H1 (cell line): ENCODE results near the gene BRD8. TPM values are rescaled to one million over a fixed set of nuclear protein-coding genes. Genes with fewer than 3 reads are reported as not detected.

ENCODE experiments used
- CHD2 ChIP-seq: IDR thresholded peaks from 2 replicates; pipeline ENCODE4 v1.6.1; 2012; ENCODE audit warnings: low read length, improper control_type of control experiment
- HDAC2 ChIP-seq, 2 experiments: fragments of 300-600 bp in 1 of 2; sonication (generic) in 1 of 2; IDR thresholded peaks; 2 replicates each; pipeline ENCODE4 v1.6.1; 2011 to 2012; ENCODE audit warnings: low read depth in 2 of 2, low read length in 2 of 2, mild to moderate bottlenecking in 2 of 2, moderate library complexity in 2 of 2, borderline replicate concordance in 1 of 2, inconsistent platforms in 1 of 2
- NANOG ChIP-seq: IDR thresholded peaks from 2 replicates; pipeline ENCODE4 v1.6.1; 2011; ENCODE audit warnings: low read length, low read depth, mild to moderate bottlenecking, inconsistent platforms; ENCODE audit not compliant: insufficient read depth, poor library complexity, severe bottlenecking
- SIRT6 ChIP-seq: IDR thresholded peaks from one replicate; pipeline ENCODE4 v1.7.1; 2012; ENCODE audit warnings: low read length, inconsistent platforms
- SIX5 ChIP-seq: IDR thresholded peaks from 2 replicates; pipeline ENCODE4 v1.6.1; 2011; ENCODE audit warnings: mild to moderate bottlenecking, low read depth, low read length
- polyA plus RNA-seq, 7 experiments: library from polyadenylated mRNA; depleted of rRNA in 3 of 7; stranded (reverse) in 5 of 7; unstranded in 2 of 7; fragments of >200 nt in 5 of 7; fragments of 200-250 nt in 2 of 7; gene quantifications; 1 replicate in 5 of 7; 2 replicates in 1 of 7; 4 replicates in 1 of 7; pipeline versions ENCODE4 v1.2.1 to v1.2.3, GENCODE V29; 2011 to 2013; ENCODE audit warnings: missing spikeins in 2 of 7, mixed read lengths in 2 of 7
- total RNA-seq: library from RNA; stranded (reverse); fragmentation: NEBNext Ultra II Directional; extraction: Animal tissue kit (Norgen Biotek cat#: 25700); gene quantifications from 2 replicates; pipeline ENCODE4 v1.2.1, GENCODE V29; 2021

Gene BRD8
- total and polyA plus RNA-seq, 2 of the 8 experiments (the other 6 are each of a cell fraction or from before 2014, with no cell fraction given): 37.8 to 75.8 TPM

GRCh38 chr5:138110266-138110963, 68.0 kb downstream of the BRD8 start (continued):
- no peak for TF ChIP-seq HDAC2 (IDR thresholded peaks at IDR 0.05; ENCODE audit: borderline replicate concordance in 1 of 2, low read depth in 2 of 2, low read length in 2 of 2)
- no peak for TF ChIP-seq SIX5
- no peak for TF ChIP-seq SIRT6
- no peak for TF ChIP-seq NANOG
- no peak for TF ChIP-seq CHD2
